Measurements from ENCODE around the gene DENND1C. TPM values are rescaled to one million over a fixed set of nuclear protein-coding genes. Genes with fewer than 3 reads are reported as not detected.

The DENND1C gene
- total RNA-seq, 1 donor from 2014 or later, result not detected

DNA sequence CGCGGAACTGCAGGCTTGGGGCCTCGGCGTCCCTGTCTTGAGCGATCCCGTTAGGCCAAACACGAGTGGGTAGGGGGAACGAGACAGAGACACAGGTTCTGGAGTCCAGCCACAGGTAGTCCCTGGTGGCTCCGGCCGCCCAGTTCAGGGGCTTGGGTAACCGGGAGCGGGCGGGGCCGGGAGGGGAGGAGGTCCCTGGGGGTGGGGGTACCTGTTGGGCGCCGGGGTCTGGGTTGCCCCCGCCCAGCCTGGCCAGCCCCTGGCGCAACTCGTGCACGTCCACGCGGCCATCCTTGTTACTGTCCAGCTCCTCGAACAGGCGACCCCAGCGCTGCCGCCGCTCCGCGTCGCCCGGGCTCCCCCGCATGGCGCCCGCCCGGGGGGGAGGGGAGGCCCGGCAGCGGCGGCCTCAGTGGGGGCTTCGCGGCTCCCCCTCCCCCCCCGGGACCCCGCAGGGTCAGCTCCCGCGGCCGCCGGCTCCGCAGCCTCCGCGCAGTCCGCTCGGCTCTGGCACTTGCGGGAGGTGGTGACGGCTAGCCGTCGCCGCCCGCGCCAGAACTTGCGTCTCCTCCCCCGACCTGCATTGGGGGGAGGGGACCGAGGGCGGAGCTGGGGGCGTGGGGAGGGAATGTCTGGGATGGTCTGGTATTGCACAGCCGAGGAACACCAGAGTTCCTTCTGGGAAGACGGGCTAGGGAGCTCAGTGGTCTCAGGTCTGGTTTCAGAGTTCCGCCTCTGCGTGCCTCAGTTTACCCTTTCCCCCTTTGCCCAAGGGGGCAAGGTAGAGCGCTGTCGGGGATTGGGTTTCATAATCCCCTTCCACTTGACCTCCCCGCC lies 22.1 kb downstream of the DENND1C start, which contains the start of gene SLC25A23:
SLC25A23 (minus strand) TSS at position 531 of the 837 bp plus-strand sequence; CDS start at position 367, 164 bp downstream.
- DNase-seq (ENCODE audit: low spot score), result peak; percentile 89
- TF ChIP-seq EZH2 (IDR thresholded peaks at IDR 0.05) (no peak), EZH2phosphoT487 (IDR thresholded peaks at IDR 0.05) (no peak)
- TF ChIP-seq, protein P1, sequence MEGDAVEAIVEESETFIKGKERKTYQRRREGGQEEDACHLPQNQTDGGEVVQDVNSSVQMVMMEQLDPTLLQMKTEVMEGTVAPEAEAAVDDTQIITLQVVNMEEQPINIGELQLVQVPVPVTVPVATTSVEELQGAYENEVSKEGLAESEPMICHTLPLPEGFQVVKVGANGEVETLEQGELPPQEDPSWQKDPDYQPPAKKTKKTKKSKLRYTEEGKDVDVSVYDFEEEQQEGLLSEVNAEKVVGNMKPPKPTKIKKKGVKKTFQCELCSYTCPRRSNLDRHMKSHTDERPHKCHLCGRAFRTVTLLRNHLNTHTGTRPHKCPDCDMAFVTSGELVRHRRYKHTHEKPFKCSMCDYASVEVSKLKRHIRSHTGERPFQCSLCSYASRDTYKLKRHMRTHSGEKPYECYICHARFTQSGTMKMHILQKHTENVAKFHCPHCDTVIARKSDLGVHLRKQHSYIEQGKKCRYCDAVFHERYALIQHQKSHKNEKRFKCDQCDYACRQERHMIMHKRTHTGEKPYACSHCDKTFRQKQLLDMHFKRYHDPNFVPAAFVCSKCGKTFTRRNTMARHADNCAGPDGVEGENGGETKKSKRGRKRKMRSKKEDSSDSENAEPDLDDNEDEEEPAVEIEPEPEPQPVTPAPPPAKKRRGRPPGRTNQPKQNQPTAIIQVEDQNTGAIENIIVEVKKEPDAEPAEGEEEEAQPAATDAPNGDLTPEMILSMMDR (IDR thresholded peaks at IDR 0.05), result no peak
- H3K36me3 ChIP-seq, result no peaks in the 10 kb centered on the region
- peak within 1 kb of the TSS; percentile 76 for H3K4me3 ChIP-seq
- no peaks in the 10 kb centered on the region for H3K9me3 ChIP-seq (ENCODE audit: low read depth)
- peaks cover 40% of the 10 kb centered on the region for H3K27me3 ChIP-seq
- Mint-ChIP-seq H3K4me1 (peaks cover 16% of the 10 kb centered on the region), H3K4me3 (peak within 1 kb of the TSS; percentile 96), H3K36me3 (peaks cover 18% of the 10 kb centered on the region), H3K9me3 (peaks cover 12% of the 10 kb centered on the region), H3K27me3 (ENCODE audit: insufficient read depth, low read depth) (peaks cover 29% of the 10 kb centered on the region), H3K27ac (peak within 1 kb of the TSS; percentile 96)
- H3K79me2 ChIP-seq (ENCODE audit: low read depth), result no peaks in the 10 kb centered on the region
- peaks cover 13% of the 10 kb centered on the region for H3F3A ChIP-seq (ENCODE audit: low read depth)
- peak within 1 kb of the TSS; percentile 64 for H2AFZ ChIP-seq (replicated peaks)
- peak within 1 kb of the TSS; percentile 95 for H3K4me2 ChIP-seq
- H3K9ac ChIP-seq, result no peak within 1 kb of the TSS
- no peaks in the 10 kb centered on the region for H4K20me1 ChIP-seq (ENCODE audit: low read depth)
- peaks cover 1% of the 10 kb centered on the region for H3K4me1 ChIP-seq
- H3K27ac ChIP-seq, result no peak within 1 kb of the TSS

GRCh38 chr19:6458695-6459261 lies 22.8 kb downstream of the DENND1C start:
- Histone ChIP-seq H2AFZ (replicated peaks) (peak overlapping the region; percentile 64), H3K27me3 (peaks cover 33% of the 10 kb centered on the region), H3K9ac (no peak overlapping the region), H3K27ac (no peak overlapping the region), H3K4me1 (no peaks in the 10 kb centered on the region), H3F3A (ENCODE audit: low read depth) (peaks cover 13% of the 10 kb centered on the region), H3K4me2 (peak overlapping the region; percentile 95), H3K9me3 (ENCODE audit: low read depth) (no peaks in the 10 kb centered on the region), H3K79me2 (ENCODE audit: low read depth) (no peaks in the 10 kb centered on the region), H3K36me3 (no peaks in the 10 kb centered on the region), H3K4me3 (peak overlapping the region; percentile 76), H4K20me1 (ENCODE audit: low read depth) (no peaks in the 10 kb centered on the region)
- peak overlapping the region; percentile 96 for H3K27ac Mint-ChIP-seq
- H3K36me3 Mint-ChIP-seq, result peaks cover 23% of the 10 kb centered on the region
- H3K27me3 Mint-ChIP-seq (ENCODE audit: insufficient read depth, low read depth), result peaks cover 23% of the 10 kb centered on the region
- H3K9me3 Mint-ChIP-seq, result peaks cover 13% of the 10 kb centered on the region
- peaks cover 16% of the 10 kb centered on the region for H3K4me1 Mint-ChIP-seq
- no peak for TF ChIP-seq EZH2 (IDR thresholded peaks at IDR 0.05)
- TF ChIP-seq, protein P1 (IDR thresholded peaks at IDR 0.05), result no peak
- no peak for TF ChIP-seq EZH2phosphoT487 (IDR thresholded peaks at IDR 0.05)
- DNase-seq (ENCODE audit: low spot score), result peak; percentile 11
- H3K4me3 Mint-ChIP-seq, result peak overlapping the region; percentile 96

DNA sequence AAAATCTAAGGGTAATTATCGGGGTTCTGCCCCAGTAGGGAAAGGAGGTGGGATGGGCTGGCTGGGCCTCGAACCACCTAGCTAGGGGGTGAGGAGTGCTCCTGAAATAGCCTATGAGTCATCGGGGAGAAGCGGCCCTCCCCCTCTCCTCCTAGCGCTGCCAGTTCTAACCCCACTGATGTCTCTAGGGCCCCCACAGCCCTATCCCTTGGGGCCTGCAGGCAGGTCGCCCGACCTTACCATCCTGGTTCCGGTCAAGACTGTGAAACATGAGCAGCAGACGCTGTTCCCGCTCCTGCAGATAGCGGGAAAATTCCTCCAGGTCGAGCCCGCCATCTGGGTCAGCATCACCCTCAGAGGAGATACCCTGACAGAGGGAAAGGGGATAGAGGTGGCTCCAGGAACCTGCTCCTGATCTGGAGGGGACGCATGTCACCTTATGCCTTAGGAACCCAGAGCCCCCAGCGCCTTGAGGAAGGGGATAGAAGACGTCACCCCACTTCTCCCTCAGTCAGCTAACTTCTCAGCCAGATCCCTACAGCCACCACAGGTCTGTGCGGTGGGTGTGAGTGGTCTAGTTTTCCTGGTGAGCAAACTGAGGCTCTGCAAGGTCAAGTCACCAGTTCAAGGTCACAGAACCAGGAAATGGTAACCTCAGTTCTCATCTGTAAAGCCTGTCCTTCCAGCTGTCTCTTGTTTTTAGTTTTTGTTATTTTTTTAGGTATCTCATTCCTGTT lies 23.5 kb downstream of the DENND1C start:
- Histone ChIP-seq H2AFZ (replicated peaks) (no peak overlapping the region), H4K20me1 (ENCODE audit: low read depth) (no peaks in the 10 kb centered on the region), H3K27ac (no peak overlapping the region), H3K36me3 (no peaks in the 10 kb centered on the region), H3K9ac (no peak overlapping the region), H3K27me3 (peaks cover 26% of the 10 kb centered on the region), H3K4me1 (no peaks in the 10 kb centered on the region), H3K4me2 (peak overlapping the region; percentile 95), H3K4me3 (peak overlapping the region; percentile 76), H3K9me3 (ENCODE audit: low read depth) (no peaks in the 10 kb centered on the region), H3K79me2 (ENCODE audit: low read depth) (no peaks in the 10 kb centered on the region), H3F3A (ENCODE audit: low read depth) (peaks cover 8% of the 10 kb centered on the region)
- DNase-seq (ENCODE audit: low spot score), result no peak
- Mint-ChIP-seq H3K4me3 (peak overlapping the region; percentile 96), H3K27ac (peak overlapping the region; percentile 96), H3K36me3 (peaks cover 29% of the 10 kb centered on the region), H3K27me3 (ENCODE audit: insufficient read depth, low read depth) (peaks cover 16% of the 10 kb centered on the region), H3K9me3 (peaks cover 16% of the 10 kb centered on the region), H3K4me1 (peaks cover 16% of the 10 kb centered on the region)
- TF ChIP-seq EZH2 (IDR thresholded peaks at IDR 0.05) (no peak), EZH2phosphoT487 (IDR thresholded peaks at IDR 0.05) (no peak)
- TF ChIP-seq, protein P1 (IDR thresholded peaks at IDR 0.05), result no peak

Data from neural progenitor cell (in vitro differentiated cells).